Activated CD4-positive, alpha-beta T cell treated with anti-CD3 and anti-CD28 coated beads for 48 hours (primary cell): ENCODE results near the gene YEATS4.
A peak's percentile ranks its signal among the peaks of the same experiment; 100 is the strongest.

ENCODE experiments used
- DNase-seq: peaks from one replicate; pipeline ENCODE4 v3.0.0-alpha.2; 2020

YEATS4 gene

GRCh38 chr12:69396963-69397362 lies 37.4 kb downstream of the YEATS4 start:
- DNase-seq, result no peak

GRCh38 chr12:69397978-69398377 lies 38.4 kb downstream of the YEATS4 start:
- no peak for DNase-seq

DNA sequence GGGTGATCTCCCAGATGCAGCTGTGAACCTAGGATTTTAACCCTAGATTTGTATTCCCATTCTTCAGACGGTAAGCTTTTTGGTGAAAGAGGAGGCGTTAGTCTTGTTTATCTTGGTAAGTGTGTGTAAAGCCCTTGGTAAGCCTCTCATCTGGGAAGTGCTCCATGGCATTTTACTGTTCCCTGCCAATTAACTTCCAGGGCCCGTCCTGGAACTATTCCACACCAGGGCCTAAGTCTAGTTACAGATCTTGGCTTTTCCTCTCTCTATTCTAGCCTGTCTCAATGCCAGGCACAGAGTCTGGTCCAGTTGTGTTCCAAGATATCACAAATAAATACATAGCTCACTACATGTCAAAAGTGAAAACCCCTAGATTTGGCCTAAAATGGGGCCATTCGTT lies 42.4 kb downstream of the YEATS4 start:
- no peak for DNase-seq

DNA sequence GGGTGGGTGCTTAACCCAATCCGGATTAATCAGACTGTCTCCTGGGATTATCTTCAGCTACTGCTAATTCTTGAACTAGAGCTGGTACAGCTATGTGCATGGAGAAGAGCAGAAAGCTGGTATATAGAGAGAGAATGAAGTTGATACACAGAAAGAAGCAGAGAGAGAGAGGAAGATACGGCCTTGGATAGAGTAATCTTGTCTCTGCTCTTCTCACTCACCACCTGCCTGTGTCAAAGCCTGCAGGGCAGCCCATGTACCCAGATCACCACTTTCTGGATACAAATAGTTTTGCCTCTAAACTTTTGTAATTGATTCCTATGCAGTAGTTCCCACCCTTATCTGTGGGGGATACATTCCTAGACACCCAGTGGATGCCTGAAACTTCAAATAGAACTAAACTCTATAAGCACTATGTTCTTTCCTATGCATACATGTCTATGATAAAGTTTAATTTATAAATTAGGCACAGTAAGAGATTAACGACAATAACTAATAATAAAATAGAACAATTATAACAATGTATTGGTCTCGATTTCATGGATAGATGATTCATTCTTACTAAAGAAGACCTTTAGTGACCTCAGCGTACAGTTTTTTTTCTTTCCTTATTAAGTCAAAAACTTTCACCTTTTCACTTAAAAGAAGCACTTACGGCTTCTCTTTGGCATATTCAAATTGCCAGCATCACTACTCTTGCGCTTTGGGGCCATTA lies 45.5 kb downstream of the YEATS4 start:
- DNase-seq, result no peak

DNA sequence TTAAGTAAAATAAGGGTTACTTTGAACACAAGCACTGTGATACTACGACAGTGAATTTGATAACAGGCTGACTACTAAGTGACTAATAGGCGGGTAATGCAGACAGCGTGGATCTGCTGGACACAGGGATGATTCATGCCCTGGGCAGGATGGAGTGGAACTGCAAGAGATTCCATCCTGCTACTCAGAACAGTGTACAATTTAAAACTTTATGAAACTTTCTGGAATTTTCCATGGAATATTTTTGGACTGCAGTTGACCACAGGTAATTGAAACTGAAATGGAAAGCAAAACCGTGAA lies 46.0 kb downstream of the YEATS4 start:
- no peak for DNase-seq

DNA sequence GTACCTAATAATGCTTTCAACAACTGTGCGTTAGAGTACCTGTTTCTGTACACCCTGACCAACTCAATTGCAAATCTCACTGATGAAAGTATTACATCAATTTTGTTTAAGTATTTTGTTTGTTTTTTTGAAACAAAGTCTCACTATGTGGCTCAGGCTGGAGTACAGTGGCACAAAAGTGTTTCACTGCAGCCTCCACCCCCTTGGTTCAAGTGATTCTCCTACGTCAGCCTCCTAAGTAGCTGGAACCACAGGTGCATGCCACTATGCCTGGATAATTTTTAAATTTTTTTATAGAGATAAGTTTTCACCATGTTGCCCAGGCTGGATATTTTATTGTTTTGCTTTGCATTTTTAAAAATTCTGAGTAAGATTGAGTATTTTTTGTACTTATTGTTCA lies 46.7 kb downstream of the YEATS4 start:
- no peak for DNase-seq

DNA sequence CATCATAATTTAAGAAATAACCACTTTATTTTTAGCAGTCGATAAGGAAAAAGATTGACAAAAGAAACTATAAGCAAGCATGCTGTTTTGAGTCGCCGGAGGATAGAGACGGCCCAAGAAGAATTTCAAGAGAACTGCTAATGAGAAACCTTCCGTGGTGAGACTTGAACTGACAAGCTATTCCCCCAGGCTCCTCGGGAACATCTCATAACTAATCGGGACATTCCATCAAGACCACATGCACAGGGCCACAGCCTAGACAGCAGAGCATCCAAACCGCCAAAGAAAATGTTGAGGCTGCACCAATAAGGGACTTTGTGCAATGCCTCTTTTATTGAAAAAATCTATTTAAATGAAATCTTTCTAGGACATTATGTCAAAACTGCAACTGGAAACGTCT lies 51.0 kb downstream of the YEATS4 start:
- no peak for DNase-seq

DNA sequence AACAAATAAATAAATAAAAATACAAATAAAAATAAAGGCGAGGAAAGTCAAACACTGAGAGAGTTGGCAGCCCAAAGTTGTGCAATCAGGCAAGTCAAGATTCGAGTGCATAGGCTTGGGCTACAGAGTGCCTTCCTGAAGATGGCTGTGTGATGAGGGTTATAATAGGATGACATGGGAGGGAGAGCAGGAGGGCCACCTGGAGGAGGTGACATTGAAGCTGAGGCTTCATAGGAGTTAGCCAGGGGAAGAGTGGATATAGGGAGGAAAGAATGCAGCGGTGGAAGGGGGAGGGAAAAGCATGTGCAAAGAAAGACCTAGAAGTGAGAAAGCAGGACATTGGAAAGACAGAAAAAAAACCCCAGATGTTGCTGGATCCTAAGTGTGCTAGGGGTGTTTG lies 53.1 kb downstream of the YEATS4 start:
- DNase-seq, result no peak

DNA sequence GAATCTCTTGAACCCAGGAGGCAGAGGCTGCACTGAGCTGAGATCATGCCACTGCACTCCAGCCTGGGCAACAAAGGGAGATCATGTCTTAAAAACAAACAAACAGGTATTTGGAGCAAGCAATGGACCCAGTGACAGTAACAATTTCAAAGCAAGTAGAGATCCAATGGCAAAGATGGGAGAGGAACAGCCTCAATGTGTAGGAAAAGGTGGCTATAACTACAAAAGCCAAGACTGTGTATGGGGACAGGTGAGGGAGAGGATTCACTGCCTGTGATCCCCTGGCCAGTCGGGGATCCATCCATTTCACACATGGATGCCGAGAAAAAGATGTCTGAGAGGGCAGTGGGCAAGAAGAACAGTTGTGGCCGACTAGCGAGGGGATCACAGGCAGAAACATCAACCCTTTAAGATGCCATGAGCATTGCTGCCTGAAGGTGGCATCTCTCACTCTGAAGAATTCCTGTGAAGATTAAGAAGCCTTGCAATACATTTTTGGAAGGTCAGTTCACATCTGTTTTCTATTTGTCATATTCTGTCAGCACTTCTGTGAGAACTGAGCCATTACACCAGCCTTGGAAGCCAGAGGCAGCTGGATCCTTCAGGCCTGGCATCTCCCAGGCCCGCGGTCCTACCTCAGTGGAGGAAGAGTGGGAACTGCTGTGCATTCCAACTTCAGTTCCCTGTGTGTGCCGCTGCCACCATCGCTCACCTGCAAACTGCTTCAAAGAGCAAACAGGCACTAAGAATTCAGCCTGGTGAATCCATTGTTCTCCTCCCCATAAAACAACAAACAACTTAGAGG lies 56.1 kb downstream of the YEATS4 start:
- DNase-seq, result peak; percentile 2

DNA sequence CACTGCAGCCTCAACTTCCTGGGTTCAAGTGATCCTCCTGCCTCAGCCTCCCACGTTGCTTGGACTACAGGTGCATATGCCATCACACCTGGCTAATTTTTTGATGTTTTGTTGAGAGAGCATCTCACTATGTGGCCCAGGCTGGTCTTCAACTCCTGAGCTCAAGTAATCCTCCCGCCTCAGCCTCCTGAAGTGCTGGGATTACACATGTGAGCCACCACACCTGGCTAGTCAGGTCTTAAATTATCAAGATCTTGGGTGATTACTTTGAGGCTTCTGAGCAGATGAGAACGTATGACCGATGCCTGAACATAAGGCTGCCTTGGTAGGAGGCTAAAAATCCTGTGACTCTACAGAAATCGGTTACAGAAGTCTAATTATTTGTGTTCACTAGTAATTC lies 57.7 kb downstream of the YEATS4 start:
- no peak for DNase-seq

- no peak for DNase-seq
Observed at GRCh38 chr12:69417741-69418167, 58.2 kb downstream of the YEATS4 start.

GRCh38 chr12:69419701-69420100 lies 60.2 kb downstream of the YEATS4 start:
- DNase-seq, result no peak

- DNase-seq, result no peak
Observed at GRCh38 chr12:69421548-69421947, 62.0 kb downstream of the YEATS4 start.

GRCh38 chr12:69423037-69423905 lies 63.7 kb downstream of the YEATS4 start:
- DNase-seq, result no peak

DNA sequence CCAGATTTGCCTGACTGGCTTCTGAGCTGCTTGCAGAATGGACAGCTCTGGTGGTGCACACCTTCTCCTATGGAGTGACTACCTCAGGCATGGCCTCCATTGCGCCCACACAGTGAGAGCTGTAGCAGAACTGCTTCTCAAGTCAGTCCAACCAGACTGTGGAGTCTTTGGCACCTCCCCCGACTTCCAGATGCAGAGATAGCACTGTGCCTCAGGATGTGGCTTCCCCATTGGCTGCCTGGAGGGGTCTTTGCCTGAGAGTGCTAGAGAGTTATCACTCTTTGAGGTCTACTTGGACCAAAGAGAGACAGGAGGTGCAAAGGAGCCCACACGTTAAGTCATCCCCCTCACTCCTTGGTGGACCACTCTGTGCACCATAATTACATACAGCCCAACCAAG lies 65.9 kb downstream of the YEATS4 start:
- no peak for DNase-seq

DNA sequence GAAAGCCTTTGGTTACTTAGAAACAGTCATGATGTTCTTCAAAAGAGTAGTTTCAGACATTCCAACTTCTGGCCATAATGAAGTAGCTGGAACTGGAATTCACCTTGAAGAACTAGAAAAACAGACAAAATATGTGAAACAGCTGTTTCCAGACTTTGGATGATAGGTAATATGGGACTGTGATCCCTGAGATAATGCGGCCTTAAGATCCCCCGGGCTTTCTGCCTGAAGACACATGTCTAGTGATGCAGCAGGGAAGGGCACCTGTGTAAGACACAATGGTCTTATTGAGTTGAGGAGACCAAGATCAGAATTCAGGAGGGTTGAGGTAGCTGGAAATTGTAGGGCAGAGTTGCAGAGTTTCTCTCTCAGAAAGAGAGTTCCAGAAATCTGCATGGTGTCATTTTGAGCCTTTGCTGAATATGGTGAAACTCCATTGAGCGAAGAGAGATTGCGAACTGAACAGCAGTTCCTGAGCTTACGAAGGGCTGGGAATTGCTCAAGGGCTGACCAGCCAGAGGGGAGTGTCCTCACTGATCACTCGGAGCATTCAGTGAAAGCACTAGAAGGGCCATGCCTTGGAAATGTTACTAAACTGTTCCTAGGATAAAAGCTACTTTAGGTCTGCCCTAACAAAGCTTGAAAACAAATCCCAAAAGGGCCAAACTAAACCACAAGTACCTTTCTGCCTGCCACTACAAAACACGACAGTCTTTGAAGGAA lies 69.0 kb downstream of the YEATS4 start:
- DNase-seq, result no peak

- no peak for DNase-seq
Observed at GRCh38 chr12:69430942-69431590, 71.5 kb downstream of the YEATS4 start.

DNA sequence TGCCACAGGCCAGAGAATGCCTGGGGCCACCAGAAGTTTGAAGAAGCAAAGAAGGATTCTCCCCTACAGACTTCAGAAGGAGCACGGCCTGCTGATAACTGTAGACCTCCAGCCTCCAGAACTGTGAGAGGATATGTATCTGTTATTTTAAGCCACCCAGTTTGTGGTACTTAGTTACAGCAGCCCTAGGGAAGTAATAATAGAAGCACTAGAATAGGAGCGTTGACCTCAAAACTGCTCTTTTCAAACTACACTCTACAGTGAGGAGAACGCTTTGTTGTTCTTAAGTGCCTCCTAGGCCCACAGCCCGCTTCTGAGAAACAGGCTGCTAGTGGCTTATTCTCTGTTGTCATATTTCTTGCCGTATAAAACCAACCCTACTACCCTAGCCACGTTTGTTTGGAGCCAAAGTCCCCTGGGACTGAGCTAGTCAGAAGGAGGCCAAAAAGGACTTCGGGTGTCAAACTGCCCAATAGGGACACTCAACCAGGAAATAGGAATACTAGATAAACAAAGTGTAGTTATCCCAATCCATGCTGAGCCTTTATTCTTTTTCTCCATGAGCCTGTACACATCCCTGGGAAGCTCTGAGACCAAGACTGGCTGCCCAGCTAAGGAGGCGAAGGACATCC lies 72.2 kb downstream of the YEATS4 start:
- no peak for DNase-seq

GRCh38 chr12:69433653-69434052 lies 74.1 kb downstream of the YEATS4 start:
- DNase-seq, result no peak

DNA sequence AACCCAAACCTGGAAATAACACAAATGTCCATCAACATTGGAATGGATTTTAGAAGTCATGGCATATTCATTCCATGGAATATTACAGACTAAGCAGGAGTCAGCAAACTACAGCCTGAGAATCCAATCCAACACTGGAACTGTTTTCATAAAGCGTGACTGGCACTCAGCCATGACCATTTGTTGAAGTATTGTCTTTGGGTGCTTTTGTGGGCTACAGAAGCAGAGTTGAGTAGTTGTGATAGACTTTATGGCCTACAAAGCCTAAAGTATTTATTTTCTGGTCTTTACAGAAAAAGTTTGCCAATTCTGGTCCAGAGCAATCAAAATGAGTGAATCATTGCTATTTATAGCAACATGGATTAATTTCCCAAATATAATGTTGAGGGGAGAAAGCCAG lies 76.1 kb downstream of the YEATS4 start:
- no peak for DNase-seq

GRCh38 chr12:69437073-69437472 lies 77.5 kb downstream of the YEATS4 start:
- no peak for DNase-seq

DNA sequence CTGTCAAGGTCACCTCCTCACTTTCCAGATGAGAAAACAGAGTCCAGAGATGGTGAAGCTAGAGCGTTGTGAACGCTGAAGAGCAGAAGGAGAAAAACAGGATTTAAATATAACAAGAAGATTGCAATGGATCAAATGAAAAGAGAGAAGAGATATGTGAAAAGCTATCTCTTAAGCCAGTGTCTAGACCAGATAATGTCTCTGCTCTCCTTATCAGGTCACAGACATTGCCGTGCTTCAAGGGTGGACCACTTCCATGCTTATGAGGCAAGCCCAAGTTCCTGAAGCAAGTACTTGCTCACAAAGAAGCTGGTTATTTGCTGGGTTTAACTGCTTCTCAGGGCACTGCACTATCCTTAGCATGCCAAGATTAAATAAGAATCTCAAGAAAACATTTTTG lies 79.0 kb downstream of the YEATS4 start:
- no peak for DNase-seq
